GM12873 (cell line): ENCODE data around the gene RTL10.

Experiments
- TF ChIP-seq, protein P1 (sequence below): IDR thresholded peaks from 2 replicates; pipeline ENCODE4 v1.5.1; 2012; ENCODE audit warnings: low read depth, mild to moderate bottlenecking, moderate library complexity, low read length, control low read depth; ENCODE audit not compliant: insufficient read depth; ENCODE audit errors: missing control alignments

RTL10 gene

DNA sequence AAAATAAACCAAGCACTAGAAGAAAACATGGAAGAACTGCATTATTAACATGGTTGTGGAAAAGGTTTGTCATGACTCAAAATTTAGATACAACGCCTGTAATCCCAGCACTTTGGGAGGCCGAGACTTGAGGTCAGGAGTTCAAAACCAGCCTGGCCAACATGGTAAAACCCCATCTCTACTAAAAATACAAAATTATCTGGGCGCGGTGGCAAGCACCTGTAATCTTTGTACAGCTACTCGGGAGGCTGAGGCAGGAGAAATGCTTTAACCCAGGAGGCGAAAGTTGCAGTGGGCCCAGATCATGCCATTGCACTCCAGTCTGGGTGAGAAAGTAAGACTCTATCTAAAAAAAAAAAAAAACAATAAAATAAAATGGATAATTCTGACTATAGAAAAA is 23.7 kb downstream of the RTL10 start:
- TF ChIP-seq, protein P1, sequence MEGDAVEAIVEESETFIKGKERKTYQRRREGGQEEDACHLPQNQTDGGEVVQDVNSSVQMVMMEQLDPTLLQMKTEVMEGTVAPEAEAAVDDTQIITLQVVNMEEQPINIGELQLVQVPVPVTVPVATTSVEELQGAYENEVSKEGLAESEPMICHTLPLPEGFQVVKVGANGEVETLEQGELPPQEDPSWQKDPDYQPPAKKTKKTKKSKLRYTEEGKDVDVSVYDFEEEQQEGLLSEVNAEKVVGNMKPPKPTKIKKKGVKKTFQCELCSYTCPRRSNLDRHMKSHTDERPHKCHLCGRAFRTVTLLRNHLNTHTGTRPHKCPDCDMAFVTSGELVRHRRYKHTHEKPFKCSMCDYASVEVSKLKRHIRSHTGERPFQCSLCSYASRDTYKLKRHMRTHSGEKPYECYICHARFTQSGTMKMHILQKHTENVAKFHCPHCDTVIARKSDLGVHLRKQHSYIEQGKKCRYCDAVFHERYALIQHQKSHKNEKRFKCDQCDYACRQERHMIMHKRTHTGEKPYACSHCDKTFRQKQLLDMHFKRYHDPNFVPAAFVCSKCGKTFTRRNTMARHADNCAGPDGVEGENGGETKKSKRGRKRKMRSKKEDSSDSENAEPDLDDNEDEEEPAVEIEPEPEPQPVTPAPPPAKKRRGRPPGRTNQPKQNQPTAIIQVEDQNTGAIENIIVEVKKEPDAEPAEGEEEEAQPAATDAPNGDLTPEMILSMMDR, result no peak

DNA sequence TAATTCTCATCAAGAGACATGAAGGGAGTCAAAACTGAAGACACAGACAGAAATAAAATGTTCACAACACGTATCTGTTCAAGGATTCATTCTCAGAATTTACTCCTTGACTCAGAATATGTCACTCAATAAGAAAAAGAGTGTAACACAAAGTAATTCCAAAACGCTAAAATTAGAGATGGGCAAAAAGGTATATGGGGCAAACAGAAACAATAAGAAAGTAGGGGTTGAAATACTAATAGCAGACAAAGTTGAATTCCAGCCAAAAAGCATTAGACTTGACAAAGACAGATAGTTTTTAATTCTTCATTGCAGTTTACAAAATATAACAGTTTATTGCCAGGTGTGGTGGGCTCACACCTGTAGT is 26.7 kb downstream of the RTL10 start:
- TF ChIP-seq, protein P1, result no peak

DNA sequence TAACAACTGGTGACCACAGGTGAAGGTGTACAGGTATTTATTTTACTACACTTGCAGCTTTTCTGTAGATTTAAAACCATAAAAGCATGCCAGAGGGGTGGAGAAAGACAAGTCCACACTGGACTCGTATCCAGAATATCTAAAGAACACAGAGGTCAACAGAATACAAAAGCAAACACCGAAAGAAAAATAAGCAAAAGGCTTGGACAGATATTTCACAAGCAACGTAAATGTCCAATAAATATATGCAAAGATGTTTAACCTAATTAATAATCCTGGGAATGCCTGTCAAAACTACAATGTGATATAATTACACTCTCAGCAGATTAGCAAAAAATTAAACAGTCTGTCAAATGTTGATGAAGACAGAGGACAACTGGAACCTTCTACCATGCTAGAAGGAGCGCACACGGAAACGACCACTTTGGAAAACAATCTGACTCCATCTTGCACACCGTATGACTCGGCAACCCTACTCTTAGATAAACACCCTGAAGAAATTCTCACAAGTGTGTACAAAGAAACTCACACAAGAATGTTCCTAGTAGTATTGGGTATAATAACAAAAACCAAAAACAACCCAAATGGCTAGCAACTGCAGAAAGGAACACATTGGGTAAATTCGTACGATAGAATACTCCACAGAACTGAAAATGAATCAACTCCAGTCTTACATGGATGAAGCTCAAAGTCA is 27.2 kb downstream of the RTL10 start:
- TF ChIP-seq, protein P1, result no peak

DNA sequence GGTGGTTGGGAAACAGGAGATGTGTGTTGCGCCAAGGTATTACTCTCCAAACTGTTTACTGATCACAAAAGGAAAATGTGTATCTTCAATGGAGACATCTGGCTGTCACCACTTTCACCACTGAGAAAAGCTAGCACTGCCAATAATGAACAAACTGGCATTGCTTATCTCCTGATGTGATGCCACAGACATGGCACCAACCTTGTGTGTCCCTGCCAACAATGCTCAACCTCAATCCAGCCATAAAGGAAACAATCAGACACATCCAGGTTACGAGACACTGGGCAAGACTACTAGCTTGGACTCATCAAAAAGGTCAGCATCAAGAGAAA is 28.1 kb downstream of the RTL10 start:
- TF ChIP-seq, protein P1, result no peak

DNA sequence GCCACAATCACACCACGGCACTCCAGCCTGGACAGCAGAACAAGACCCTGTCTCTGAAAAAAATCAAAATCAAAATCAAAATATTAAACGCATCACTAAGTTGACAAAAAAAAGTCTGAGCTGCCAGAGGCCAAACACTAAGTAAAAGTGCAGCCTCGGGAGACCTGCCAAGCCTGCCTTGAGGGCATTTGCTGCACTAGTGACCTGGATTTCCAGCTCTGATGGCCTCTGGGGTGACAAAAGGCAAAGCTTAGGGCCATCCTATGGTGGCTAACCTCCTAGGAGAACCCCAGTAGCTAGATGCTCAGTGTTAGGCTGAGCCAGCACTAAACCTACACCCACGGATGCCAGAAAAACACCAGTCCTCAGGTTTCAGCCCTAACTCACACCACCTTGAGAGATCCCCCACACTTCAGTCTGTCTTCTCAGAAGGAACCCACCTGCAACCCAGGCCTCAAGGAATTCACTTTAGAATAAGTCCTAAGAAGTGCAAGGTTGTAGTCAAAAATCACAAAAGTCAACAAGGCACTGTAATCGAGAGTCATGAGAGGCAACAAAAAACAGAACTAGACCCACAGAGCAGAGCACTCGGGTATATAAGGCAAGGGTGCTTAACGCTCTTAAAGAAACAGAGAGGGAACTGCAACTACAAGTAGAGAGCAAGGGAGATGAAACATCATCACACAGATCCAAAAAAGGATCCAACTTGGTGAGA is 28.6 kb downstream of the RTL10 start:
- TF ChIP-seq, protein P1, result no peak

DNA sequence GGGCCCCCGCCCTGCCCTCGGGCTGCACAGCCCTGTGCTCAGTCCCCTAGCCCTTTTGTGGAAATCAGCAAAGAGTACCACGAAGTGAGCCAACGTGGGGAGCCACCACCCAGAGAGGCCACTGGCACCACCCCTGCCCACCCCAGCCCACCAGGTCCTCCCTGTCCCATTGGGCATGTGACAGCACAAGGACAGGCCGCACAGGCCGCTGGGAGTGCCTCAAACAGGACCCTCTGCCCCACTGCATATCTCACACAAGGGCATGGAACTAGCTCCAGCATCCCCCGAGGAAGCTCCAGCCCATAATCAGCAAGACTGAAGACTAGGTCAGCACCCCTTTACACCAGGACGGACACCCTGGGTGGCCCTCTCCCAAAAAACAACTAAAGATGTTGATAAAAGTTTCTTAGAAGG is 29.7 kb downstream of the RTL10 start:
- TF ChIP-seq, protein P1, result no peak

DNA sequence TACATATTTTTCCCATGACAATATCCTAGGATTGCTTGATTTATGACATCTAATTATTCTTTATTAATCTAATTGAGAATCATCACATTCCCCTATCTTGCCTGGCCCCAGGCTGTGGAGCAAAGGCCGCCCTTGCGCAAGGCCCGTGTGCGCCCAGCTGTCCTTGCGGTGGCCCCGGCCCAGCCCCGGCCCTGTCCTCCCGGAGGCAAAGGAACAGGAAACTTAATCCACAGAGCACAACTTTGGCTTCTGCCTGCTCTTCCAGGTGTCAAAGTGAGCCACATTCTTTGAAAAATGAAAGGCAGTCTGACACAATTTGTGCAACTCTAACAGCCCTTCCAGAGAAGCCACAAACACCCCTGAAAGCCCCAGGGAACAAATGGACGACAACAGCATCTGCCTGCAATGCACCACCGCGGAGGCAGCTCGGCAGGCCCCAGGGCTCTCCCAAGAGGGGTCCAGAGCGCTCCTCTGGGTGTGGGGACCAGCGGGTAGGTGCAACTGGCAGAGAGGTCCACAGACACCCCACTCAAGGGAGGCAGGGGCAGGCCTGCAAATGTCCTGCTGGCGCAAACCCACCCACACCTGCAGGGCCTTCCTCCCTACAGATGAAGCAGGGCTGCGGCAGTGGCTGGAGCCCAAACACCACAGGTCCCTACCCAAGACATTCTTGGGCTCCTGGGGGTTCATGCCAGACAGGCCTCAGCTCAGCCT is 30.3 kb downstream of the RTL10 start:
- TF ChIP-seq, protein P1, result no peak
